GM18861 (cell line): ENCODE results near the gene RGL4.
"Not testable (repeated sequence)": the region's sequence is repeated elsewhere in the genome, so short reads cannot be mapped to it uniquely, and the experiment has no call there.

Experiments
- ATAC-seq: cut with Tn5 transposase; IDR thresholded peaks from one replicate; pipeline ENCODE4 v1.9.1; 2021; ENCODE audit not compliant: unreplicated experiment

RGL4 gene

GRCh38 chr22:23690713-23691112 is at the start of gene RGL4:
RGL4 (plus strand) TSS chr22:23691013; CDS start chr22:23692031, 1,018 bp downstream.
- no peak for ATAC-seq

GRCh38 chr22:23646526-23646925 is 44.3 kb upstream of the RGL4 start:
- not testable (repeated sequence) for ATAC-seq

- ATAC-seq, result no peak
These were observed 41.7 kb upstream of the RGL4 start for GRCh38 chr22:23649071-23649501.

- ATAC-seq, result no peak
These were observed 39.1 kb upstream of the RGL4 start for GRCh38 chr22:23651676-23652075.

- ATAC-seq, result no peak
These were observed 38.5 kb upstream of the RGL4 start for GRCh38 chr22:23652286-23652685.

- ATAC-seq, result no peak
These were observed 38.1 kb upstream of the RGL4 start for GRCh38 chr22:23652711-23653110.

GRCh38 chr22:23655891-23656475 is 34.8 kb upstream of the RGL4 start:
- ATAC-seq, result no peak

- no peak for ATAC-seq
These were observed 33.1 kb upstream of the RGL4 start for GRCh38 chr22:23657727-23658126.

GRCh38 chr22:23660381-23660780 is 30.4 kb upstream of the RGL4 start:
- not testable (repeated sequence) for ATAC-seq

GRCh38 chr22:23670378-23671295 is 20.2 kb upstream of the RGL4 start:
- ATAC-seq, result no peak

GRCh38 chr22:23671387-23671786 is 19.4 kb upstream of the RGL4 start:
- ATAC-seq, result not testable (repeated sequence)

GRCh38 chr22:23672307-23673049 is 18.3 kb upstream of the RGL4 start:
- ATAC-seq, result not testable (repeated sequence)

GRCh38 chr22:23673050-23673620 is 17.7 kb upstream of the RGL4 start:
- no peak for ATAC-seq

GRCh38 chr22:23673826-23674690 is 16.8 kb upstream of the RGL4 start:
- no peak for ATAC-seq

GRCh38 chr22:23674886-23675501 is 15.8 kb upstream of the RGL4 start:
- not testable (repeated sequence) for ATAC-seq

GRCh38 chr22:23675502-23676415 is 15.1 kb upstream of the RGL4 start:
- ATAC-seq, result no peak

GRCh38 chr22:23676841-23677700 is 13.7 kb upstream of the RGL4 start:
- ATAC-seq, result not testable (repeated sequence)

- no peak for ATAC-seq
These were observed 13.2 kb upstream of the RGL4 start for GRCh38 chr22:23677701-23677995.
